Stimulated activated CD4-positive, alpha-beta T cell treated with anti-CD3 and anti-CD28 coated beads, Interleukin-15, amount 100 ng/mL, for 24 hours (primary cell): ENCODE results near the gene FILIP1L.
A peak's percentile ranks its signal among the peaks of the same experiment; 100 is the strongest.

Experiments
- DNase-seq: peaks from one replicate; pipeline ENCODE4 v3.0.0-alpha.2; 2020

Gene FILIP1L

GRCh38 chr3:99823723-99824711 lies 290.3 kb downstream of the FILIP1L start:
- no peak for DNase-seq

DNA sequence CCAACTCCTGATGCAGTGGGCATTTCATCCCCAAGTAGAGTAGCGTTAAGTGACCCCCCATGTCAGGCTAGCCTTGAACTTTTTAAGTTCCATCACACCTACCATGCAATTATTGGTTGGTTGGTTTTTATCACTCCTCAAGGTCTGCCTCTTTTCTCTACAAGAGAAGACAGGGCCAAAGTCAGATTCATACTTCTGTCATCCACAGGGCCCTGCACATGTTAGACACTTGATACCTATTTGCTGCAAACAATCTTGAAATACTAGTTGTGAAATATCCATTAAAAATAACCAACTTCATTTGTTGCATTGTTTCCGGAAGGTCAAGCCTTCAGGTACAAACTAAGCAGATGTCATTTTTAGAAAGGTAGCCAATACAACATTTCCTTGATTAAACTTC lies 295.5 kb downstream of the FILIP1L start:
- no peak for DNase-seq

DNA sequence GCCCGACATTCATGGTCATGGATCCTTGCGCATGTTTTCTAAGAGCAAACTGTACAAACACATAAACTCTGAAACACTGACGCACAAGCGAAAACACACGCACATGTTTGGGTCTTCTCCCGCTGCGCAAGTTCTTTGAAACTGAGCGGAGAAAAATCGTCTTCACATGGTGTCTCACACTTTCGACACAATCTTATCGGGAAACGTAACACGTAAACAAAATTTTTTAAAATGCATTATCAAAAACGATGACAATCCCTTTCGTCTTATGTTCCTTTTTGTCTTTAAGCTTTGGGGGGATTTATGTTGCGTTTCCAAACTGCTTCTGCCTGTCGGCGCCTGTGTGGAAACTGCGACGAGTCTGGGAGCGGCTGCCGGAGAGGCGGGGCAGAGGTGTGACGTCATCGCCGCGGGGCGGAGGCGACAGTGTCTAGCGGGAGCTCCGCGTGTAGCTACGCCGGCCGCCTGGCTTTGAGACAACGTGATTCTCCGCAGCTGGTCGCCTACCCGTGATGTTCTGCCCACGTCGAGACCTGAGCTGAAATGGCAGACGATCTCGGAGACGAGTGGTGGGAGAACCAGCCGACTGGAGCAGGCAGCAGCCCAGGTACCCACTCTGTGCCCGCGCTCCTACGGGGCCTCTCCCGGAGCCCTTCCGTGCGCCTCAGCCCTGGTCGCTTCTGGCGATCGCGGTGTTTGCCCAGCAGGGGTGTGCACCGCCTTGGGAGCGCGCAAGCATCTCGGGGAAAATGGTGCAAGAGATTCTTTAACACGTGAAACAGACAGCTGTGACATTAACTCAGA lies 296.7 kb downstream of the FILIP1L start, which contains the start of gene CMSS1:
Gene CMSS1 (plus strand): TSS at position 426 of the 804 bp plus-strand sequence.
- DNase-seq: peak; percentile 97

- peak; percentile 24 for DNase-seq
These were observed 297.3 kb downstream of the FILIP1L start for GRCh38 chr3:99817047-99817436.

GRCh38 chr3:99810403-99810802 lies 303.9 kb downstream of the FILIP1L start:
- DNase-seq: no peak

GRCh38 chr3:99809565-99809964 lies 304.7 kb downstream of the FILIP1L start:
- DNase-seq: no peak

DNA sequence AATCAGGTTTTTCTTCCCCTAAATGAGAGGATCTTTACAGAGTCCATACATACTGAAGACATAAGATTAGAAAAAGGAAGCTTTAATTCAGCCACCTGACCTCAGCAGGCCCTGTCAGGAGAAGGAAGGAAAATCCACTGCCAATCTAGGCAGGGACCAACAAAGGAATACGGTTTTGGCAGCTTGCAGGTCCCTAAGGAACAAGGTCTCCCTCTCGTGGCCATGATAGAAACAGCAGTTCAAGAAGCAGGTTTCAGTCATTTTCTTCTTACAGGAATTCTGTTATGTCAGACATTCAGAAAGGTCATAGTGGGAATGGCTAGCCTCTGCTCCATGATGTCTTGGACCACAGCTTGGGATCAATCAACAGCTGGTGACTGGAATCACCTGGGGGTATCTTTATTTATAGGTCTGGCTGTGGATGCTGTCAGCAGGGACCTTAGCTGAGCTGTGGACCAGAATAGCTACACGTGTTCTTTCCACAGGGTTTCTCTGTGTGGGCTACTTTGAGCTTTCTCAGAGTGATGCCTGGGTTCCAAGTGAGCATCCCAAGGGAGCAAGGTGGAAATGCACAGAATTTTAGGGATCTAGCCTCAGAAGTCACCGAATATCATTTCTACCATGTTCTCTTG lies 306.0 kb downstream of the FILIP1L start:
- DNase-seq: peak; percentile 42

DNA sequence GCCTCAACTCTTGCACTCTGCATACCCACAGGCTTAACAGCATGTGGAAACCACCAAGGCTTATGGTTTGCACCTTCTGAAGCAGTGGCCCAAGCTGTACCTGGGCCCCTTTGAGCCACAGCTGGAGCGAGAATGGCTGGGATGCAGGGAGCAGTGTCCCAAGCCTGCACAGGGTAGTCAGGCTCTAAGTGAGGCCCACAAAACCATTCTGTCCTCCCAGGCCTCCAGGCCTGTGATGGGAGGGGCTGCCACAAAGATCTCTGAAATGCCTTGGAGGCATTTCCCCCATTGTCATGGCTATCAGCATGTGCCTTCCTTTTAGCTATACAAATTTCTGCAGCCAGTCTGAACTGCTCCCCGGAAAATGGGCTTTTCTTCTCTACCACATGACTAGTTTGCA lies 309.1 kb downstream of the FILIP1L start:
- no peak for DNase-seq

DNA sequence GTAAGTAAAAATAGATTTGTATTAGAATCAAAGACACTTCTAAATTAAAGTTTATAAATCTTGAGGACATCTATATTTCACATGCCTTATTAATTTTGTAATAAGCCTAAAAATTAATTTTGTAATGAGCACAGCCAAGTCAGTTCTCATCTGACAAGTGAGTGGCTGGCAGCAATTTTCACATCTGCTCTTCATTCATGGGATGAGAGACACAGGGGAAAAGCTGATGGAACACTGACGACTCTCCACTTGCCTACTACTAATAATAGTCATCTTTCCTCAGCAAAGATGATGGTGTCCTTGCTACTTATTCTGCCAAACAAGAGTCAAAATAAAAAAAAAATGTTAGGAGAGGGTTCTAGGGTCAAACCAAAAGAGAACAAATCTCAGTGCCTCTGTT lies 311.0 kb downstream of the FILIP1L start:
- no peak for DNase-seq

DNA sequence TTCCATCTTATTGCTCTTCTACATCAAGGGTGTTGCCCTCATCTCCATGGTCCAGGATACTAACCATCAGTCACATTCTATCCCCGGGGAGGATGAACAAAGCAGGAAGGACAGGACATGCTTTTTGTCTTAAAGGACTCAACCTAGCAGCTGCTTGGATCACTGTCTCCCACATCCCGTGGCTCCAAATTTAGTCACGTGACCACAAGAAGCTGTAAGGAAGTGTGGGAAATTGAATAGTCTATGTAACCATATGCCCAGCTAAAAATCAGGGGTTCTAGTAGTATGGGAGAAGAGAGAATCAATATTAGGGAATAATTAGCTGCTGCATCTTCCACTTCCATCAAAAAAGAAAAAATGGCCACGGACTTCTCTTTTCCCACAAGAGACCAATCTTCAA lies 314.9 kb downstream of the FILIP1L start:
- DNase-seq: no peak

DNA sequence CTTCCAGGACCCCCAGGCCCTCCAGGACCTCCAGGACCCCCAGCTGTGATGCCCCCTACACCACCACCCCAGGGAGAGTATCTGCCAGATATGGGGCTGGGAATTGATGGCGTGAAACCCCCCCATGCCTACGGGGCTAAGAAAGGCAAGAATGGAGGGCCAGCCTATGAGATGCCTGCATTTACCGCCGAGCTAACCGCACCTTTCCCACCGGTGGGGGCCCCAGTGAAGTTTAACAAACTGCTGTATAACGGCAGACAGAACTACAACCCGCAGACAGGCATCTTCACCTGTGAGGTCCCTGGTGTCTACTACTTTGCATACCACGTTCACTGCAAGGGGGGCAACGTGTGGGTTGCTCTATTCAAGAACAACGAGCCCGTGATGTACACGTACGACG lies 318.7 kb downstream of the FILIP1L start:
- DNase-seq: no peak

DNA sequence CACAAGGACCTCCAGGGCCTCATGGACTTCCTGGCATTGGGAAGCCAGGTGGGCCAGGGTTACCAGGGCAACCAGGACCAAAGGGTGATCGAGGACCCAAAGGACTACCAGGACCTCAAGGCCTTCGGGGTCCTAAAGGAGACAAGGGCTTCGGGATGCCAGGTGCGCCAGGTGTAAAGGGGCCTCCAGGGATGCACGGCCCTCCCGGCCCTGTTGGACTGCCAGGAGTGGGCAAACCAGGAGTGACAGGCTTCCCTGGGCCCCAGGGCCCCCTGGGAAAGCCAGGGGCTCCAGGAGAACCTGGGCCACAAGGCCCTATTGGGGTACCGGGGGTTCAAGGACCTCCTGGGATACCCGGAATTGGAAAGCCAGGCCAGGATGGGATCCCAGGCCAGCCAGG lies 319.8 kb downstream of the FILIP1L start:
- DNase-seq: no peak

- DNase-seq: peak; percentile 7
These were observed 325.1 kb downstream of the FILIP1L start for GRCh38 chr3:99789011-99789721.
